Suprapubic skin (tissue), 4 donors: ENCODE data around the gene CPEB4. TPM values are rescaled to one million over a fixed set of nuclear protein-coding genes. Genes with fewer than 3 reads are reported as not detected.

Experiments
- DNase-seq, 2 donors: peaks; one replicate each; pipeline ENCODE4 v3.0.0-alpha.2; 2019; ENCODE audit warnings: low spot score in 2 of 2
- H3K27ac ChIP-seq: fragments of 200-600 bp; sonication (generic); one replicate; pipeline ENCODE4 v1.5.1; 2019
- H3K27me3 ChIP-seq: fragments of 200-600 bp; sonication (generic); one replicate; pipeline ENCODE4 v1.5.1; 2019
- H3K36me3 ChIP-seq: fragments of 200-600 bp; sonication (generic); one replicate; pipeline ENCODE4 v1.5.1; 2019
- H3K4me1 ChIP-seq: fragments of 200-600 bp; sonication (generic); one replicate; pipeline ENCODE4 v1.5.1; 2019
- H3K4me3 ChIP-seq: fragments of 200-600 bp; sonication (generic); one replicate; pipeline ENCODE4 v1.5.1; 2019; ENCODE audit warnings: mild to moderate bottlenecking
- H3K9me3 ChIP-seq: fragments of 200-600 bp; sonication (generic); one replicate; pipeline ENCODE4 v1.5.1; 2019
- EP300 ChIP-seq: sonication (generic); formaldehyde crosslinking; IDR thresholded peaks from one replicate; pipeline ENCODE4 v1.6.1; 2017; ENCODE audit warnings: antibody characterized with exemption
- POLR2A ChIP-seq, 2 donors: fragments of 450-650 bp; IDR thresholded peaks; one replicate each; pipeline ENCODE4 v1.6.1; 2017; ENCODE audit warnings: antibody characterized with exemption in 2 of 2, mild to moderate bottlenecking in 2 of 2, moderate library complexity in 2 of 2
- POLR2AphosphoS5 ChIP-seq, 3 donors: sonication (generic); formaldehyde crosslinking; IDR thresholded peaks; one replicate each; pipeline ENCODE4 v1.6.1; 2017; ENCODE audit warnings: antibody characterized with exemption in 3 of 3
- WGBS: methylation state at CpG from one replicate; pipeline ENCODE4 v1.1.5; 2018; 5-methylcytosine and 5-hydroxymethylcytosine counted together
- total RNA-seq, 4 donors: library from RNA; depleted of rRNA; stranded (reverse); fragments of >200 nt; gene quantifications; one replicate each; pipeline ENCODE4 v1.1.0, GENCODE V29; 2016
- TF ChIP-seq, protein P1 (sequence below), 2 donors: fragments of 200-600 bp in 1 of 2; fragments of 450-650 bp in 1 of 2; sonication (generic) in 1 of 2; IDR thresholded peaks; one replicate each; pipeline ENCODE4 v1.5.1; 2016 to 2019; ENCODE audit warnings: antibody characterized with exemption in 2 of 2, mild to moderate bottlenecking in 1 of 2, moderate library complexity in 1 of 2

CPEB4 gene
- total RNA-seq, 4 donors from 2014 or later, result 45.2 to 70.7 (median 52.5) TPM

DNA sequence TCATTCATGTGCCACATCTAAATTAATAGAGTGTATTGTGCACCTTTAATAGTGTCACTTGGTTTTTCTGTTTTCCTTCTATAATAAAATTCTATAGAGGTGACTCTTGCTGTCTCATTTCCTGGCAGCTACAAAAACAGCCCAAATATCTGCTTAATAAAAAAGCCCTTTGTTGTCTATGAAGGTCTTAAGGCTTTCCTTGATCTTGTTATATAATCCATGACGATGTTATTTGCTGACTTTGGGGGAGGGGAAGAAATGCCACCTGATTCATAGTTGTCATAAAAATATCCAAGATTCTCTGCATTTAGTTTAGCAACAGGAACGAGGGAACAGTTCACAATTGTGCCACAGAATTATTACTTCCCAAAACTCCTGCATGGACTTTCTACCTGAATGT, 31.3 kb downstream of the CPEB4 start:
- H3K4me1 ChIP-seq, result peaks cover 58% of the 10 kb centered on the region
- H3K4me3 ChIP-seq, result no peak overlapping the region
- 61% methylated on average over 2 of the region's 2 CpGs for whole genome bisulfite sequencing
- peak overlapping the region; percentile 20 for H3K27ac ChIP-seq
- DNase-seq, result no peak
- H3K9me3 ChIP-seq, result no peaks in the 10 kb centered on the region
- no peaks in the 10 kb centered on the region for H3K27me3 ChIP-seq
- H3K36me3 ChIP-seq, result no peaks in the 10 kb centered on the region
- TF ChIP-seq POLR2AphosphoS5 (IDR thresholded peaks at IDR 0.05) (no peak), POLR2A (IDR thresholded peaks at IDR 0.05) (no peak), EP300 (no peak)
- TF ChIP-seq, protein P1, sequence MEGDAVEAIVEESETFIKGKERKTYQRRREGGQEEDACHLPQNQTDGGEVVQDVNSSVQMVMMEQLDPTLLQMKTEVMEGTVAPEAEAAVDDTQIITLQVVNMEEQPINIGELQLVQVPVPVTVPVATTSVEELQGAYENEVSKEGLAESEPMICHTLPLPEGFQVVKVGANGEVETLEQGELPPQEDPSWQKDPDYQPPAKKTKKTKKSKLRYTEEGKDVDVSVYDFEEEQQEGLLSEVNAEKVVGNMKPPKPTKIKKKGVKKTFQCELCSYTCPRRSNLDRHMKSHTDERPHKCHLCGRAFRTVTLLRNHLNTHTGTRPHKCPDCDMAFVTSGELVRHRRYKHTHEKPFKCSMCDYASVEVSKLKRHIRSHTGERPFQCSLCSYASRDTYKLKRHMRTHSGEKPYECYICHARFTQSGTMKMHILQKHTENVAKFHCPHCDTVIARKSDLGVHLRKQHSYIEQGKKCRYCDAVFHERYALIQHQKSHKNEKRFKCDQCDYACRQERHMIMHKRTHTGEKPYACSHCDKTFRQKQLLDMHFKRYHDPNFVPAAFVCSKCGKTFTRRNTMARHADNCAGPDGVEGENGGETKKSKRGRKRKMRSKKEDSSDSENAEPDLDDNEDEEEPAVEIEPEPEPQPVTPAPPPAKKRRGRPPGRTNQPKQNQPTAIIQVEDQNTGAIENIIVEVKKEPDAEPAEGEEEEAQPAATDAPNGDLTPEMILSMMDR (IDR thresholded peaks at IDR 0.05), result no peak

DNA sequence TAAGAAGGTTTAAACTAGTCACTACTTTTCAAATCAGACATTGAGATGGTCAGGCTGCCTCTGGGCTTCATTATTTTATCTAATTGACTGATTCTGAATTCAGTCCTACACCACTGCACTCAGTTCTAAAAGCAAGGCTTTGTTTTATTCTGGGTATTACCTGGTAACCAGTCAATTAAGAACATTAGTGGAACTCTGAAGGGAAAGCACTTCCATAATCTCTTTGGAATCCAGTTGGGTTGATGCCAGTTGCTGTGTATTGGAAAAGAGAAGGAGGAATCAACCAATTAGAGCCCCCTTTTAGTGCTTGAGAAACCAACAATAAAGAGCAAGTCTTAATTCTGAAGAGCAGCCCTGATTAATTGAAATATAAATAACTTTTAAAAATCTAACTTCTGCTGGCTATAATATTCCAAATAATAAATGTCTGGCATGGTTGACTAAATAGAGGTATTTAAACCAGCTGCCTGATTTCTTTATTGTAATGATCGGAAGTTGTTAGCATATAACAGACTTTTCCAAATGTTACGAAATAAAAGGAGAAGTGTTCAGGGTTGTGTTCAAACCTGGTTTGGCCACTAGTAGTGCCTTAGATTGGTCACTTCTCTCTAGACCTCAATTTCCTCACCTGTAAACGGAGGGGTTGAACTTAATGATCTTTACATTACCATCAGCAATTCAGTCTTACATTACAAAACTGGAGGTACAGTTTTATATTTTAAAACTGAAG, 32.0 kb downstream of the CPEB4 start:
- peaks cover 64% of the 10 kb centered on the region for H3K4me1 ChIP-seq
- H3K27ac ChIP-seq, result peak overlapping the region; percentile 26
- TF ChIP-seq EP300 (no peak), POLR2AphosphoS5 (IDR thresholded peaks at IDR 0.05) (no peak), POLR2A (IDR thresholded peaks at IDR 0.05) (no peak)
- TF ChIP-seq, protein P1 (IDR thresholded peaks at IDR 0.05), result no peak

DNA sequence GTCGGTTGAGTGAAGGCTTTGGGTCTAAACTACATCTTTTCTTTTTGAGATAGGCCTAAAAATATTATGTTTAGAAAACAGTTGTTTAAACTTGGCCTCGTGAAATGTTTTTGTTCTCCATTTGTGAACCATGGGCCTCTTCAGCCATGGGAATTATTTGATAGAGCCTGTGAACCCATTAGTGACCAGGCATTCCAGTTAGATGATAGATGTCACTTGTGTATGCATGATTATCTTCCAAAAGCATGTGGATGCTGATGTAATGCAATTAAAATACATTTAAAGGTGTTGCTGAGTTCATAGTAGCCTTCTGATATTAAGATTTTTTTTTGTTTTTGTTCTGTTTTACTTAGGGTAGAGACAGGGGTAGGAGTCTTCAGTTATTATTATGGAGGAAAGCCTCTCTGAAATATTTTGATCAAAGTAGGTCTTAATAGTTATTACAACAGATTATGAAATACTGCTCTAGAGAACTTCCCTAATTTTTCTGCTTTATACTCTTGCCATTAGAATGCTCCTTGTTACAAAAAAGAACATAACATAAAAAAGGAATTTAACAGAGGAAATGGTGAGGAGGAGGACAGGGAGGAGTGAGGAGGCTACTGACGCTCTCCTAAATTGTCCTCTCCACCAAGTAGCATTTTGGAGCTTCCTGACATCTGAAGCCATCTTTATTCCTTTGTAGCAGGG, 32.9 kb downstream of the CPEB4 start:
- Histone ChIP-seq H3K36me3 (no peaks in the 10 kb centered on the region), H3K27me3 (no peaks in the 10 kb centered on the region), H3K4me3 (no peak overlapping the region), H3K27ac (peak overlapping the region; percentile 28), H3K4me1 (peaks cover 69% of the 10 kb centered on the region), H3K9me3 (no peaks in the 10 kb centered on the region)
- no peak for DNase-seq
- 79% methylated on average over 3 of the region's 3 CpGs for WGBS
- TF ChIP-seq POLR2A (IDR thresholded peaks at IDR 0.05) (no peak), POLR2AphosphoS5 (IDR thresholded peaks at IDR 0.05) (no peak), EP300 (no peak)
- TF ChIP-seq, protein P1 (IDR thresholded peaks at IDR 0.05), result no peak

More for the DNA sequence above, 32.0 kb downstream of the CPEB4 start:
- Histone ChIP-seq H3K36me3 (no peaks in the 10 kb centered on the region), H3K27me3 (no peaks in the 10 kb centered on the region), H3K4me3 (no peak overlapping the region), H3K9me3 (no peaks in the 10 kb centered on the region)
- DNase-seq, result no peak
- WGBS, result 83% methylated on average over 3 of the region's 3 CpGs

DNA sequence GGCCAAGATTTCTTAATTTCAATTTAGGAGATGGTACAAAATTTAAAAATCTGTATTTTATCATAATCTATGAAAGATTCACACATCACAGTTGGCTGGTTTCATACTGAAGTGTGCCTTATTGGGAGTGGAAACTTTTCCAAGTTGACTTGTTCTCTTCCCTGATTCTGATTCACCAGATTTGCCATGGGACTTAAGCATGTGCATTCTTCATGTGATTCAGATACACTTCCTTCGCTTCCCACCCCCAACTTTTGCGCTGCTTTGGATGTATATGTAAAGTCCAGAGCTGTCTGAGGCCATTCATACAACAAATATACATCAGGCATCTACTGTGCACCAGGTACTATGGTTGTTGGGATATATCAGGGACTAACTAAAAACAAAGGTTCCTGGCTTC, 34.4 kb downstream of the CPEB4 start:
- no peaks in the 10 kb centered on the region for H3K36me3 ChIP-seq
- no peak overlapping the region for H3K4me3 ChIP-seq
- DNase-seq, result no peak
- WGBS, result 90% methylated on average over 2 of the region's 2 CpGs
- no peaks in the 10 kb centered on the region for H3K27me3 ChIP-seq
- TF ChIP-seq POLR2AphosphoS5 (IDR thresholded peaks at IDR 0.05) (no peak), POLR2A (IDR thresholded peaks at IDR 0.05) (no peak), EP300 (no peak)
- TF ChIP-seq, protein P1 (IDR thresholded peaks at IDR 0.05), result no peak
- peaks cover 70% of the 10 kb centered on the region for H3K4me1 ChIP-seq
- H3K9me3 ChIP-seq, result no peaks in the 10 kb centered on the region
- no peak overlapping the region for H3K27ac ChIP-seq
